Stimulated activated naive CD4-positive, alpha-beta T cell (primary cell): ENCODE measurements around the gene MAP7D2.

ENCODE experiments used
- DNase-seq, 6 experiments: peaks; one replicate each; lab custom pipeline; 2025; lab: John Stamatoyannopoulos, UW

The MAP7D2 gene

DNA sequence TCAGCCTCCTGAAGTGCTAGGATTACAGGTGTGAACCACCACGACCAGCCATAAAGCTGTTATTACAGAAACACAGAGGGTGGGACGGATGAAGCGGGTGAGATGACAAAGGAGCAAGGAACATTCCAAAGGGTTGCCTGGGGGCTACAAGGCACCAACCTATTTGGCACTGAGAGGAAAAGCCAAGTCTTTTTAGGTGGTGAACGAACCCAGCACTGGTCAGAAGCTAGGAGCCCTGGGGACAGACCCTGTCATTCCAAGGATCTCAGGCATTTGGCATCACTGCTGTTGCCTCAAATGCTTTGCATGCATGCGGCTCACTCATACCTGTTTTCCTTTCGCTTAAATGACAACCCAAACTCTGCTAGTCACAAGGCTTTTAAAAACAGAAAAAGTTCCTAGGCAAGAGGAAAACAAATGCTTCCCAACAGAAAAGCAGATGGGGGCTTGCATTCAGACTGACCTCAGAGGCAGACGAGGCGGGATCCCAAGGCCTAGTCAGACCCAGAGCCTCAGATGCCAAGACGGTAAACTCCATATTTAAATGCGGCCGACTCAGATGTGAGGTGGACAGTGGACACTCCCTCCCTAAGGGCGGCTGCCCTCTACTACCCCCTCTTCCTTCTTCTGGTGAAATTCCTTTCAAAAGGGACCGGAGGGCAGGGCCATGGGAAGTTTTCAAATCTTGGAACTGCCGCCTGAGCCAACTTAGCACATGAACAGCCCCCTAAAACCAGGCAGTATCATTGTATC lies 4.5 kb downstream of the MAP7D2 start:
- DNase-seq: no peak

DNA sequence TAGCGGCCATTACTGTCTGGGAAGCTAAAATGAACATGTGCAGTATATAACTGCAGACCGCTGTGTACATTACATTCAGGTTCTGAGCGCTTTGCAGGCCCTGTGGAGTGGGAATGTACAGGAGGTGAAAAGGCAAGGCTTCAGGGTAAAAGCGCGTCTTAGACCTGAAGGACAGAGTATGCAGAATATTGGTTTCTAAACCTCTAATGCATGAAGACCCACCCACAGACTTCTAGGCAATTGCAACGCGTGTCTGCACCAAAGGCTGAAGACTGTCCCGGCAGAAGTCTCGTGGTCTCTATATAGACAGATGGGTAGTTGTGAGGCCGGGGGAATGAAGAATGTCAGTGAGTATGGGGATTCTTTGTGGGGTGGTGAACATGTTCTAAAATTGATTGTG lies 5.4 kb downstream of the MAP7D2 start:
- no peak for DNase-seq

DNA sequence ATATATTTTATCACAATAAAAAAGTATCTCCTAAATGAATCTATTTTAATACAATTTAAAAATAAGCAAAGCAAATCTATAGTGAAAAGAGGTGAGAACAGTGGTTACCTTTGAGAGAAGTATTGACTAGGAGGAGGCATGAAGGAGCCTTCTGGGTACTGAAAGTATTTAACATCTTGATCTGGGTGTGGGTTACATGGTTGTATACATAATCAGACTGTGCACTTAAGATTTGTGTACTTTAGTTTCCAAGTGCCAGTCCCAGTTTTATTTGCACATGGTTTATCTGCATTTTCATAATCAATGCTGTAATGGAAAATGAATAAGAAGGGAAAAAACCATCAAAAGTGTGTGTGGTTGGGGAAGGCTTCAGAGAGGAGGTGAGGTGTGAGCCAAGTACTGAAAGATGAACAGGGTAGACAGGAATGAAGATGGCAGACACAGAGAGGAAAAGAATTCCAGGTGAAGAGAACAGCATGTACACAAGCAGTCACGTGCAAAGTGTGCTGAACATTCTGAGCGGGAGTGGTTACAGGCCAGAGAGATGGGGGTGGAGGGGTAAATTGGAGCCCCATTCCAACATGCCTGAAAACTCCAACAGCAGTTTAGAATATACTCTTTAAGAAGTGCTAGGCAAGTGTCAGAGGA lies 14.6 kb downstream of the MAP7D2 start:
- DNase-seq: no peak

DNA sequence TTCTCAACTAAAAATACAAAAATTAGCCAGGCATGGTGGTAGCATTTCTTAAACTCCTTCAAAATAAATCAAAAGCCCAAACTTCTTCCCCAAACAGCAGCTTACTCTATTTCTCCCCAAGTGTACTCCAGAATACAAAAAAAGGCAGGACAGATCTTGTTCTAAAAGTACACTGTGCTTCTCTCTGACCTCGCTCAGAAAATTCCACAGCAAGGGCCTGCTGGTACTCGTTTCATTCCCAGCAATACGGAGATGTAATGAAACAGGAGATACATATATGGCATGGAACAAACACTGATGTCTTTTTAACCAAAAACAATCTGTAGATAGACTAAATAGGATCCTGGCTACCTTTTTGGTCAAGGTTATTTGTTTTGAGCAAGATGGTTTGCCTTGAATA lies 25.2 kb downstream of the MAP7D2 start:
- DNase-seq: no peak

DNA sequence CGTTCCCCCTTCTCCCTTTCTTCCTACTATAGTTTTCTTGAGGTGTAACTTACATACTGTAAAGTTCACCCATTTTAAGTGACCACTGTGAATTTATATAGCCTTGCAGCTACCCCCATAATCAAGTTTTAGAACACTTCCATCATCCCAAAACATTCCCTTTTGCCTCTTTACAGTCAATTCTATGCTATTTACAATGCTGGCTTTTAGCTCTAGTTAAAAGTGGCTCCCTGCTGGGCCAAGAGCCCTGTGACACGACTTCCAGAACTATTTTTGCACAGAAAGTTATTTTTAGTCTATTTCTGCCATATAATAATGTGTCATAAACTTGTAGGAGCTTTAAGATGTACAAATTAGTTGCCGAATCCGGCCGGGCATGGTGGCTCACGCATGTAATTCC lies 26.9 kb downstream of the MAP7D2 start:
- DNase-seq: no peak

DNA sequence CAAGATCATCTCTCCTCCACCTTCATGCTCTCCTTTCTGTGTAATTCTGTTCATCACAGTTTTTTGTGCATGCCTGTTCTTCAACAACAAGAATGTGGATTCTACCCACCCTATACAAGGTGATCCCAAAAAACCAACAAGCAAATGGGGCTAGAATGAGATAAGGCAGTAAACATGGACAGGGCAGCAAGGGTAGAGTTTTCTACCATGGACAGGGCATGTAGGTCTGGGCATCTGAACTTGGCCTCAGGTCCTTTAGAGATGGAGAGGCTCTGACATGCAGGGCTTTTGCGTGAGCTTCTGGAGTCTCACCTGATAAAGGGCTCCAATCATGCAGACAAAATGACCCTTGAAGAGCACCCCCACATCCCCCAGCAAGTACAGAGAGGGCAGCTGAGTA lies 36.4 kb downstream of the MAP7D2 start:
- no peak for DNase-seq

DNA sequence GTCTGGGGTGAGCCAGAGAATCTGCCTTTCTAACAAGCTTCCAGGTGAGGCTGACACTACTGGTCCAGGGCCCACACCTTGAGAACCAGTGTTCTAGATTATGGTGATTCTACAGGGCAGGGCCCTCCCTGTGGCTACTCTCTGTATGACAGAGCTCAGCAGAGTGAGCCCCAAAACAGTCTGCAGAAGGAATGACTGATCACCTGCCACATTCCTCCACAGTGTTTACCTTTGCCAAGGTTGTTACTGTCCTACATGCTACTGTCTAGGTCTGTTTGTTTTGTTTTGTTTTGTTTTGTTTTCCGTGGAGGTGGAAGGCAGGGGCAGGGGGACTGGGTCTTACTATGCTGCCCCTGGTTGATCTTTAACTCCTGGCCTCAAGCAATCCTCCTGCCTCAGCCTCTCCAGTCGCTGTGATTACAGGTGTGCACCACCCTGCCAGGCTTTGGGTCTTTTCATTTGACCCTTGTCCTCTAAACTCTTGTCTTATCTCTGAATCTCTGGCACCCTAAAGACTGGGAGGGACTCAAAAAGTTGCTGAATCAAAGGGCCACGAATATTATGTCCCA lies 45.1 kb downstream of the MAP7D2 start:
- DNase-seq: no peak

DNA sequence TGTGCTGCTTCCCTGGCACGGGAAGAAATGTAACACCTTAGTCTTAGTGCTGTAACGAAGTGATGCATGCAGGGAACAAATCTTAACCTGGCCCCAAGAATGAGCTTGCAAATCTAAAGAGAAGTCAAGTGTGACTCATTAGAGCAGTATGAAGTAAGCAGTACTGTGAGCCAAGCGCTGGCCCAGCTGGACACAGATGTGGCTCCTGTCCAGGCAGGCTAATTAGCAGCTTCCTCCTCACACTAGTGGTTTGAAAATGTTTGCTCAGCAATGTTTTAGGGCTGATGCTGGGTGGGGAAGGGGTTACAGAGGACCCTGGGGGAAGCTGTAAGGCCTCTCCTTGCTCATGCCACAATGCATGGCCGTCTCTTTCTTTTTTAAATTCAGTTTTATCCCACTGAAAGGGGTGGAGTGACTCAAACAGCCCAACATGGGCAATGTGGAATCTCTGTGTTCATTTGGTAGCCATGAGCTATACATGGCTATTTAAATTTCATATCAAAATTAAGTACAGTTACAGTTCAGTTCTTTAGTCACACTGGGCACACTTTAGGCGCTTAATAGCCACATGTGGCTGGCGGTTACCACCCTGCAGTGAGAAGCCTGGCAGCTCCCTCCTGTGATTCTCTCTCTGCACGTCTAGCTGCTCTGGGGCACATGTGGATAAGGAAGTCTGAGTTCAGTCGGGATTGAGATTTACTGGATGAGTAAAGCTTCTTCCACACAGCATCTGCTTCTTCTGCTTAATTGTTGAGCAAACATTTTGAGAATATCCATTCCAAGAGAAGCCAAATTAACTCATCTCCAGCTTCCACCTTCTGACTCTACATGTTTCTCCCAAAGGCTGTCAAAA lies 48.8 kb downstream of the MAP7D2 start:
- DNase-seq: no peak

DNA sequence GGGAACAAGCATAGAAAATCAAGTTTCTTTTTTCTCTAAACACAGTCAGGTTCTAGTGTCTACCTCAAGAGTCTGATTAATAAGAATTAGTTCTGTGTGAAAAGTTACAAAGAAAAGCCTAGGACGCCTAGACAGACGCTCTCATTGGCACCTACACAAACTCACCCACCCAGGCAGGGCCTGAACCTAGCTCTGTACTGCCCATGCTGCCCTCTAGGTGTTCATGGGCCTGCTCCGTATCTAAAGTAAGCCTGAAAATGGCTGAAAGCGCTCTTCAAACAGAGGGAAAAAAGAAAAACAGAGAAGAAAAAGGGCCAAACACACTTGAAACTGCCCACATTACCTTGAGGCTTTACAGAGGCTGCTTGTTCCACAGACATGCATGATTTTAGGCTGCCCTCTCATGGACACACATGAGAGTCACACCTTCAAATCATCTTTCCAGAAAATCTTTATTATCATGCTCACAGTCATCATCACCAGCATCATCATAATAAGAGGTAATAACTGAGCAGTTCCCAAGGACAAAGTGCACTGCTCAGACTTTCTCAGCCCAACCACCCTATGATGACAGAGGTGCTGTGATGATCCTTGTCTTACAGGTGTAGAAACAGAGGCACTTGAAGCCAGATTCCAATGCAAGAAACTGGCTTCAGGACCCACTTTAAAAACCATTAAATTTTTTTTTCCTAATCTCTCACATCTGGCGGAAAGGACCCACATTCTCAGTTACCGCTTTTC lies 49.6 kb downstream of the MAP7D2 start:
- DNase-seq: peak in 3 of 6 experiments; percentile 5 to 30 (median 29)

DNA sequence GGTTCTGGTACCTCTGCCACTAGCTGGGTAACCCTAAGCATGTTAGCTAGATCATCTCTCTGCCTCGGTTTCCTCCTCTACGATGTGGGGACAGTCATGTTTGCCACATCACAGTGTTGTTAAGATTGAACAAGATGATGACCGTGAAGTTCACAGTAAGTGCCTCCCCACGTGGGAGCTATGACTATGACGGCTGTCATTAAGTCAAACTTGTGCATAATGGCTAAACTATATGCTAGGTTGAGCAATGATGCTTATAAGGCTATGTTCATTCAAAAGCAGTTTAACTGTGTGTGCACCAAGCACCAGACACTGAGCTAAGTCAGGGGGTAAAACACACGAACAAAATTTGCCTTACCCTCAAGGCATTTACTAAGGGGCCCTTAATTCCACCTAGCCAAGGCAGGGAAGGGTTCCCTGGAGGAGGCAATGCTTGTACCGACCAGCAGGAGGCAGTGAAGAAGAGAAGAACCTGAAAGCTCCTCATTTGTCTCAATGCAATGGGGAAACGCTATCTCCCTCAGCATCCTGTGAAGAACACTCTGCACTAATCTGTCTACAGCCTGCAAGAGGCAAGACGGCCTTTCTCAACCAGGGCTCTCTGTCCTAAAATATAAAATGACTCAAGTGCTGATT lies 52.9 kb downstream of the MAP7D2 start:
- no peak for DNase-seq

DNA sequence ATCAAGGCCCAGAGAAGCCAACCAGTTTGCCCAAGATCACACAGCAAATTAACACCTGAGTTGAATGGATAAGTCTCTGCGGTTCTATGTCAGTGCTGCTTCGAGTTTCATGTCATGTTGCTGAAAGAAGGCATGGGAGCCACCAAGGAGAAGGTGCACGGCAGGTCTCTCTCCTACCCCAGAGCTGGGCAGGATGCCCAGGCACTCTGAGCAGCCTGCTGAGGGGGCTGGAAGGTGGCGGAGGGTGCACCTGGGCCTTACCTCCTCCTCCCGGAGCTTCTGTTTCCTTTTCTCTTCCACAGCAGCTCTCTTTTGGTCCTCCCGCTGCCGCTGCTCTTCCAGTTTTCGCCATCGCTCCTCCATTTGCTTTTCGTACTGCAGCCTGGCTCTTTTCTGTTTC lies 53.6 kb downstream of the MAP7D2 start:
- no peak for DNase-seq

DNA sequence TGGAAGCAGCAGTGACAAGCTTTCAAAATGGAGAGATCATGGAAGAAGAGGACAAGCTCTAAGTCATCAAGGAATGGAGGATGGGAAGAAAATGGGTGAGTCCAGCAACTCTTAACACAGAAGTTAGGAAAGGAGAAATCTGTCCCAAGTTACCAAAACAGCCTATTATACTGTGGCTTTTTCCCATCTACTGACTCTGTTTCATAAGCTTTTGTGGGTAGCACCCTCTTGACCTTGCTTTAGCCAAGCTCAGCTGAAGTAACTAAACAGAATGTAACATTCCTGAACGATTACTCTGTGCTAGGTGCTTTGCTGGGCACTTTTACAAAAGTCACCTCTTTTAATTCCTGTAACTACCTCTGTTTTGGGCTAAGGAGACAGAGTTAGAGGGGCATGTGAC lies 54.9 kb downstream of the MAP7D2 start:
- no peak for DNase-seq

DNA sequence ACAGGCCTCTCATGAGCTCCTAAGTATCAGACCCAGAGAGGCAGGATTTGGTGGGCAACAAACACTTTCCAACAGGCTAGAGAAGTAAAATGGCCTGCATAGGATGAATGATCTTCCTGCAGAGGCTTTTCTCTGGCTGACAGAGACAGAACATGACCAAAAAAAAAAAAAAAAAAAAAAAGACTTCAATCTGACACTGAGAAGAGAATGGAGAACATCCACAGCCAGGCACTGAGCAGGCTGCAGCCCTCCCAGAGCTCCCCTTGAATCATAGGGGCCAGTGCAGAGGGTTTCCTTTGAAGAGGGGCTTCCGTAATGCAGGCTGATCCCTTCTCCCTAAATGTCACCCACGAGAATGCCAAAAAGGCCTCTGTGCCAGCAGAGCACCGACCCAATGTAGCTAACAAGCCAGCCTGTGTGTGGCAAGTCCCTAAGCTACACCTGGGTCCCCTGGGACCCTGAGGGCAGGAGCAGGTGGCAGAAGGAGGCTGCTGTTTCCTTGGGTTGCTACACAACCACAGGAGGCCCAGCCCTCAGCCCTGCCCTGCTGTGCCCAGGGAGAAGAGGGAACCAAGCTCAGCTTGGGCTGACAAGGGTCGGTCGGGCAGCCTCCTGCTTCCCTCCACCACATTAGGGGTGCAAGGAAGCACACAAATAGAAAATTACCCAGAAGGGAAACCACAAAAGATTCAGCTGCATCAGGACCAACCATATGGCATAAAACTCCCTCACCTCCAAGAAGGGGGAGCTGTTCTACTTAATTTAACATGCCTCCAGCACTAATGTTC lies 55.6 kb downstream of the MAP7D2 start:
- no peak for DNase-seq

DNA sequence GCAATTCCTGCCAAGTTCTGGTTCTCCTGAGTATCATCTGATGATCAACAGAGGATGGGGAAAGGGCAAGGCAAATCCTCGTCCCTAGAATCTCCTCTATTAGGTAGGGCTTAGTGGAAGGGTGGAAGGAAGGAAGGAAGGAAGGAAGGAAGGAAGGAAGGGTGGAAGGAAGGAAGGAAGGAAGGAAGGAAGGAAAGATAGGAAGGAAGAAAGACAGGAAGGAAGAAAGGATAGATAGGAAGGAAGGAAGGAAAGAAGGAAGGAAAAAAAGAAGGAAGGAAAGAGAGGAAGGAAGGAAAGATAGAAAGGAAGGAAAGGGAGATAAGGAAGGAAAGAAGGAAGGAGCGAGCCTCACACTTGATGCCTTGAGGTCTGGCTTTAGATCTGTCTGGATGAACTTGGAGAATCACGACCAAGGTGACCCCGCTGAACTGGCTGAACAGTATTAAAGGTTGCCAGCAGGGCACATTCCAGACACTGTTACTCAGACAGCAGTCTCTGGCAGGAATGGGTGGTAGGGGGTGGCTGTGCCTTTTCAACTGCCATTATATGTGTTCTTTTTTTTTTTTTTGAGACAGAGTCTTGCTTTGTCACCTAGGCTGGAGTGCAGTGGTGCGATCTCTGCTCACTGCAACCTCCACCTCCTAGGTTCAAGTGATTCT lies 57.1 kb downstream of the MAP7D2 start:
- DNase-seq: no peak

DNA sequence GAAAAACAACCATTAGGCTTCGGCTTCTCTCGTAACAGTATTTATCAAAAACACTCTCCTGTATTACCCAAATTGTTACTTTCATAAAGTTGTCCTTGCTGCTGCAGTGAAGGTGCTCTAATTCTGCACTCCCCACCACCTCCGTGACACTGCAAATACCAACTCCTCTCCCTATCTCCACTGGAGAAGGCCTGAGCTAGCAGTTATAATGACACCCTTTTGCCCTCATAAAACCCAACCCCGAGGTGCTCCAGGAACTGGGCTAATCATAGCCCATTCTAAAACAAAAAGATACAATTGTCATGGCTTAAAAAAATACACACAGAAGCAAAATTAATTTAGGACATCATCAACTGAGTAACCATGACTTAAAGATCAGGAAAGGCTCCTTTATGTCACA lies 59.2 kb downstream of the MAP7D2 start:
- DNase-seq: no peak

DNA sequence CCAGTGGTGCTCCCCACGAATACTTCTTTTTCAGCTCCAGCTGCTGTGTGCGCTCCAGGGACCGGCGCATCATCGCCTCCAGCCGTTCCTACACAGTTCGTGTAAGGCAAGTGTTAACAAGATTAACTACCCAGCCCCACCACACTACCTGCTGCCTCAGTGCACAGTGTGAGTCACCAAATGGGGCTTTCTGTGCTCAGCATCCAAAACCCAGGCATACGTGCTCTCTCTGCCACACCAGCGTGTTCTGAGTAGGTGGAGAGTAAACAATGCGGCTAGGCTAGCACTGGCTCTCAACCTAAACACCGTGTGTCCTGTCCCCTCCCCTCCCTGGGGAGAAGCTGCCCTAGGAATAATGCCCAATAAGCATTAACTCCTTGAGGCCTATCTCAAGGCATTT lies 60.0 kb downstream of the MAP7D2 start:
- no peak for DNase-seq

DNA sequence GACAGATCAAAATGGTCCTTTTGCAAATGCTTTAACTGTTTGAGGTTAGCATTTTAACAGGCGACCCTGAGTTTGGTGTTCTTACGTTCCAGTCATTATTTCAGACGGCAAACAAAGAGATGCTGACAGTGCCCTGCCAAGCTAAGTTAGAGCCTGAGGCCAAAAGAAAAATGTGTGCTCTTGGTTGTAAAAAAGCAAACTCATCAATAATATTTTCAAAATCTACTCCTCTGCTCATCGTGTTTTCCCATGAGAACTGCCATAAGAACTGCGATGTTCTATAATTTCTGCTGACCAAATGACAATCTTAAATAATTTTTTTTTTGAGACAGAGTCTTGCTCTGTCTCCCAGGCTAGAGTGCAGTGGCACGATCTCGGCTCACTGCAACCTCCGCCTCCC lies 63.2 kb downstream of the MAP7D2 start:
- DNase-seq: no peak

DNA sequence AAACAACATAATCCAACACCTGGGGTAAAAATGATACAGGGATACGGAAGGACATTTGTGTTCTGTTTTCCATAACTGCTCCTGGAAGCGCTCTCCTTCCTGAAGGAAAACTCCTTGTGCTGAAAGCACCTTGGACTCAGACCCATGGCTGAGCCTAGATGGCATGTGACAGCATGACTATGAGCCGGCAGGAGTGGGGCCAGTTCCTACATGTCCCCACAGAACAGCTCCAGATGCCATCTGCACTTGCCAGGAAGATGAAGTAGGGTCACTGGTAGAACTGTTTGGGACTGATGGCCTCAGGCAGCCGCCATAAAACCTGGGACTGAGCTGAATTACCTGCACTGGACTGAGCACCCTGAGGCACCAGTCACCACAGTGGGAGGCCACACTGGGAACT lies 69.8 kb downstream of the MAP7D2 start:
- DNase-seq: no peak

DNA sequence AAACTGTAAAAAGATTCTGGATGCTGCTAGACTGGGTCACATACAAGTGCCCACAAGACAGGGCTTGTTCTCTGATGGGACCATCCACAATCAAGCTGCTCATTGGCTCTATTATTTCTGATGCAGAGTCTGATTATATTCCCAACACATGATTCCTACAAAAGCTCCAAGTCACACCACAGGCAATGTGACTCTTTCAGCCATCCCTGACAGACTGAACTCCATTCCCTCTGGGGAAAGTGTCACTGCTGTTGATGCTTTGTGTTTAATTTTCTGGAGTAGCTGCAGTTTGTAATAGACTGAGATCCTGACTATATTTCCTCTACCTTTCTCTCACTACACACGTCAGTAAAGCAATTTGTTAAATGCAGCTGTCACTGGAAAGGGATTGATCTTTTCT lies 70.5 kb downstream of the MAP7D2 start:
- DNase-seq: no peak

DNA sequence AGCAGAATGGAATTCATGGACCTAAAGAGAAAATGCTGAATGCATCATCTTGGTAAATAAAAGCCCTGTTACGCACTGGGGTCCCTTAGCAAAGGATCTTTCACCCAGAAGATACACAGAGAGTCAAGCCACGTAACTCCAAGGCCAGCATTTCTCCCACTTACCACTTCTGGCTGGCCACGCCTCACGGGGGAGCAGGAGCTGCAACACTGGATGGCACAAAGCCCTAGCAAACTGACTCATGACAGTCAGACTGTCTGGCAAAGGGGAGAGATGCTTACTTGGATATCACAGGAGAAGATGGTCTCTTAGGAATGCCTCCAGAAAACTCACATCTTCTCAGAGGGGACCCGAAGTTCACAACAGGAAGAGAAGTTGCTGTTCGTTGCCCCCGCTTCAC lies 74.5 kb downstream of the MAP7D2 start:
- DNase-seq: no peak
